PC-9 (cell line): ENCODE results near the gene WSCD1. TPM values are rescaled to one million over a fixed set of nuclear protein-coding genes. Genes with fewer than 3 reads are reported as not detected.

Source experiments
- BruUV-seq: library from RNA; stranded (reverse); fragments of 400-500 nt; replicated peaks from 2 replicates; lab custom pipeline; 2021; lab: Mats Ljungman, UMichigan
- CTCF ChIA-PET: fragments of 300-600 bp; sonication (Branson Sonifier 250); formaldehyde crosslinking; loops from one replicate; lab custom pipeline; 2022; ENCODE audit warnings: antibody characterized with exemption; lab: Charles Lee
- POLR2A ChIA-PET: fragments of 300-600 bp; sonication (Branson Sonifier 250); formaldehyde crosslinking; loops from one replicate; lab custom pipeline; 2022; ENCODE audit warnings: antibody characterized with exemption; ENCODE audit not compliant: unreplicated experiment; lab: Charles Lee
- DNase-seq, 2 experiments: peaks; one replicate each; pipeline versions ENCODE4 v3.0.0 to v3.0.0-alpha.2; 2015 to 2022; ENCODE audit warnings: mixed read lengths in 1 of 2
- H2AFZ ChIP-seq: fragments of 200-600 bp; sonication (generic); 2 replicates; pipeline ENCODE4 v1.8.1; 2017; ENCODE audit warnings: antibody characterized with exemption
- H3F3A ChIP-seq: fragments of 200-600 bp; sonication (generic); 2 replicates; pipeline ENCODE4 v1.8.1; 2017; ENCODE audit warnings: antibody characterized with exemption, mild to moderate bottlenecking, low read depth; ENCODE audit not compliant: insufficient read depth
- H3K27ac ChIP-seq: fragments of 200-600 bp; sonication (generic); 2 replicates; pipeline ENCODE4 v1.6.1; 2016; ENCODE audit warnings: mixed run types
- H3K27me3 ChIP-seq: fragments of 200-600 bp; sonication (generic); 2 replicates; pipeline ENCODE4 v1.6.1; 2016; ENCODE audit warnings: low read depth, mixed run types; ENCODE audit not compliant: insufficient read depth
- H3K36me3 ChIP-seq: fragments of 200-600 bp; sonication (generic); 2 replicates; pipeline ENCODE4 v1.6.1; 2016; ENCODE audit warnings: low read depth, mixed run types
- H3K4me1 ChIP-seq: fragments of 200-600 bp; sonication (generic); replicated peaks from 2 replicates; pipeline ENCODE4 v1.6.1; 2016; ENCODE audit warnings: mixed run types; ENCODE audit not compliant: insufficient read depth
- H3K4me2 ChIP-seq: fragments of 200-600 bp; sonication (generic); 2 replicates; pipeline ENCODE4 v1.6.1; 2017; ENCODE audit warnings: mixed run types
- H3K4me3 ChIP-seq: fragments of 200-600 bp; sonication (generic); 2 replicates; pipeline ENCODE4 v1.6.1; 2016; ENCODE audit warnings: mixed run types
- H3K79me2 ChIP-seq: fragments of 200-600 bp; sonication (generic); 2 replicates; pipeline ENCODE4 v1.6.1; 2017; ENCODE audit warnings: low read depth, mixed run types
- H3K9me2 ChIP-seq: fragments of 200-600 bp; sonication (generic); 2 replicates; pipeline ENCODE4 v1.8.1; 2017; ENCODE audit warnings: mild to moderate bottlenecking; ENCODE audit not compliant: insufficient read depth
- H3K9me3 ChIP-seq: fragments of 200-600 bp; sonication (generic); 2 replicates; pipeline ENCODE4 v1.8.1; 2016; ENCODE audit warnings: low read depth; ENCODE audit not compliant: insufficient read depth
- H4K20me1 ChIP-seq: fragments of 200-600 bp; sonication (generic); 2 replicates; pipeline ENCODE4 v1.8.1; 2017; ENCODE audit not compliant: insufficient read depth
- CTCF ChIP-seq: fragments of 200-600 bp; sonication (generic); conservative IDR thresholded peaks from 2 replicates; pipeline ENCODE4 v1.6.1; 2017; ENCODE audit warnings: mixed run types, antibody characterized with exemption, mild to moderate bottlenecking, moderate library complexity
- EZH2 ChIP-seq: fragments of 200-600 bp; sonication (generic); IDR thresholded peaks from 2 replicates; pipeline ENCODE4 v1.8.0; 2017; ENCODE audit warnings: antibody characterized with exemption, low read depth
- intact Hi-C: fragments of 100-400 bp; cut with micrococcal nuclease; formaldehyde crosslinking; loops from one replicate; pipeline ENCODE4 v1.10.0; 2022; ENCODE audit not compliant: unreplicated experiment
- total RNA-seq: library from RNA; stranded (reverse); gene quantifications from 2 replicates; pipeline ENCODE4 v1.2.3, GENCODE V29; 2021

WSCD1 gene
- total RNA-seq, 1 experiment from 2014 or later, result not detected

- no peaks in the 10 kb centered on the region for H3F3A ChIP-seq
- H2AFZ ChIP-seq, result no peak overlapping the region
- no peak overlapping the region for H3K4me3 ChIP-seq
- H3K27me3 ChIP-seq, result peaks cover 90% of the 10 kb centered on the region
- TF ChIP-seq CTCF, result no peak
- no peak for TF ChIP-seq EZH2
- CTCF ChIA-PET, result no interaction called here
- POLR2A ChIA-PET, result no interaction called here
- no peak overlapping the region for H3K4me2 ChIP-seq
- H4K20me1 ChIP-seq, result peaks cover 3% of the 10 kb centered on the region; the same call in 1 of the 2 replicates
- H3K79me2 ChIP-seq, result no peaks in the 10 kb centered on the region
- H3K9me3 ChIP-seq, result no peaks in the 10 kb centered on the region
- intact Hi-C loops, result no loop called here
- H3K9me2 ChIP-seq, result no peaks in the 10 kb centered on the region
- no peaks in the 10 kb centered on the region for H3K4me1 ChIP-seq
- H3K27ac ChIP-seq, result no peak overlapping the region
- DNase-seq, result no peak
- BruUV-seq, result no TSS peak
- no peaks in the 10 kb centered on the region for H3K36me3 ChIP-seq
These were observed 4.9 kb downstream of the WSCD1 start for GRCh38 chr17:6075050-6075449.

GRCh38 chr17:6075845-6076244 lies 5.7 kb downstream of the WSCD1 start:
- Histone ChIP-seq H2AFZ (no peak overlapping the region), H3F3A (no peaks in the 10 kb centered on the region), H3K36me3 (no peaks in the 10 kb centered on the region), H4K20me1 (peaks cover 3% of the 10 kb centered on the region; the same call in 1 of the 2 replicates), H3K4me2 (no peak overlapping the region), H3K4me1 (no peaks in the 10 kb centered on the region), H3K79me2 (no peaks in the 10 kb centered on the region), H3K4me3 (no peak overlapping the region), H3K9me3 (no peaks in the 10 kb centered on the region), H3K27me3 (peaks cover 98% of the 10 kb centered on the region), H3K9me2 (no peaks in the 10 kb centered on the region), H3K27ac (no peak overlapping the region)
- no peak for DNase-seq
- CTCF ChIA-PET, result no interaction called here
- POLR2A ChIA-PET, result no interaction called here
- TF ChIP-seq EZH2, result 0 out of 2 replicates have a peak, but pooled peaks have one; percentile 36
- TF ChIP-seq CTCF, result no peak
- BruUV-seq, result no TSS peak
- intact Hi-C loops, result no loop called here

- intact Hi-C loops, result no loop called here
- Histone ChIP-seq H3K9me3 (no peaks in the 10 kb centered on the region), H3K4me2 (no peak overlapping the region), H3K9me2 (no peaks in the 10 kb centered on the region), H3K27me3 (peaks cover 100% of the 10 kb centered on the region), H3F3A (no peaks in the 10 kb centered on the region), H2AFZ (no peak overlapping the region), H3K4me3 (no peak overlapping the region), H3K79me2 (no peaks in the 10 kb centered on the region), H3K4me1 (no peaks in the 10 kb centered on the region), H4K20me1 (peaks cover 3% of the 10 kb centered on the region; the same call in 1 of the 2 replicates), H3K36me3 (no peaks in the 10 kb centered on the region), H3K27ac (no peak overlapping the region)
- no peak for TF ChIP-seq EZH2
- TF ChIP-seq CTCF, result no peak
- BruUV-seq, result no TSS peak
- DNase-seq, result no peak
- ChIA-PET POLR2A (no interaction called here), CTCF (no interaction called here)
These were observed 7.6 kb downstream of the WSCD1 start for GRCh38 chr17:6077752-6078151.
